Right atrium auricular region (tissue), 2 donors: ENCODE measurements around the gene ATP2A3. TPM values are rescaled to one million over a fixed set of nuclear protein-coding genes. Genes with fewer than 3 reads are reported as not detected.

Experiments
- DNase-seq: peaks from one replicate; pipeline ENCODE4 v3.0.0-alpha.2; 2019; ENCODE audit warnings: low spot score
- H3K27ac ChIP-seq, 2 donors: fragments of 200-600 bp; sonication (generic); 1 replicate in 1 of 2; 2 replicates in 1 of 2; pipeline ENCODE4 v1.5.1; 2016 to 2019
- H3K27me3 ChIP-seq, 2 donors: fragments of 200-600 bp; sonication (generic); one replicate each; pipeline versions ENCODE4 v1.5.1 to v1.6.0; 2017 to 2019
- H3K36me3 ChIP-seq: fragments of 200-600 bp; sonication (generic); one replicate; pipeline ENCODE4 v1.5.1; 2016
- H3K4me1 ChIP-seq, 2 donors: fragments of 200-600 bp; sonication (generic); one replicate each; pipeline versions ENCODE4 v1.5.1 to v1.6.0; 2017 to 2019
- H3K4me3 ChIP-seq, 2 donors: fragments of 200-600 bp; sonication (generic); 1 replicate in 1 of 2; 2 replicates in 1 of 2; pipeline ENCODE4 v1.5.1; 2017 to 2019; ENCODE audit warnings: mild to moderate bottlenecking in 1 of 2, moderate library complexity in 1 of 2
- H3K9me3 ChIP-seq, 2 donors: fragments of 200-600 bp; sonication (generic); one replicate each; pipeline ENCODE4 v1.5.1; 2019
- CTCF ChIP-seq, 2 donors: fragments of 200-600 bp; sonication (generic); IDR thresholded peaks; one replicate each; pipeline ENCODE4 v1.5.1; 2019; ENCODE audit warnings: antibody characterized with exemption in 2 of 2
- total RNA-seq, 2 donors: library from RNA; depleted of rRNA; stranded (reverse); fragments of >200 nt; gene quantifications; one replicate each; pipeline ENCODE4 v1.1.0, GENCODE V29; 2016

ATP2A3 gene
- total RNA-seq, 2 donors from 2014 or later, result 5.5 to 12.2 TPM

GRCh38 chr17:4007346-4008081, 43.3 kb upstream of the ATP2A3 start:
- no peaks in the 10 kb centered on the region for H3K27me3 ChIP-seq
- H3K4me1 ChIP-seq, result peaks cover 4 to 33% of the 10 kb centered on the region in 2 donors
- H3K4me3 ChIP-seq, result no peak overlapping the region
- H3K9me3 ChIP-seq, result no peaks in the 10 kb centered on the region
- peaks cover 46% of the 10 kb centered on the region for H3K36me3 ChIP-seq
- DNase-seq, result no peak
- TF ChIP-seq CTCF (IDR thresholded peaks at IDR 0.05), result no peak
- no peak overlapping the region for H3K27ac ChIP-seq

- no peaks in the 10 kb centered on the region for H3K27me3 ChIP-seq
- no peak overlapping the region for H3K27ac ChIP-seq
- peaks cover 39% of the 10 kb centered on the region for H3K36me3 ChIP-seq
- H3K4me1 ChIP-seq, result peaks cover 4 to 40% of the 10 kb centered on the region in 2 donors
- DNase-seq, result no peak
- TF ChIP-seq CTCF (IDR thresholded peaks at IDR 0.05), result no peak
- no peaks in the 10 kb centered on the region for H3K9me3 ChIP-seq
- no peak overlapping the region for H3K4me3 ChIP-seq
Measured at GRCh38 chr17:4006745-4007211, 42.5 kb upstream of the ATP2A3 start.

GRCh38 chr17:4006165-4006589, 41.9 kb upstream of the ATP2A3 start:
- no peak for DNase-seq
- H3K4me3 ChIP-seq, result no peak overlapping the region
- no peak for TF ChIP-seq CTCF (IDR thresholded peaks at IDR 0.05)
- peaks cover 36% of the 10 kb centered on the region for H3K36me3 ChIP-seq
- no peaks in the 10 kb centered on the region for H3K9me3 ChIP-seq
- H3K27ac ChIP-seq, result no peak overlapping the region
- peaks cover 4 to 41% of the 10 kb centered on the region in 2 donors for H3K4me1 ChIP-seq
- H3K27me3 ChIP-seq, result no peaks in the 10 kb centered on the region

- no peaks in the 10 kb centered on the region for H3K27me3 ChIP-seq
- TF ChIP-seq CTCF (IDR thresholded peaks at IDR 0.05), result no peak
- H3K4me1 ChIP-seq, result peaks cover 4 to 41% of the 10 kb centered on the region in 2 donors
- no peak for DNase-seq
- peaks cover 36% of the 10 kb centered on the region for H3K36me3 ChIP-seq
- H3K4me3 ChIP-seq, result no peak overlapping the region
- no peak overlapping the region for H3K27ac ChIP-seq
- no peaks in the 10 kb centered on the region for H3K9me3 ChIP-seq
Measured at GRCh38 chr17:4005296-4006164, 41.3 kb upstream of the ATP2A3 start.

GRCh38 chr17:4004517-4005295, 40.5 kb upstream of the ATP2A3 start:
- H3K36me3 ChIP-seq, result peaks cover 35% of the 10 kb centered on the region
- H3K27ac ChIP-seq, result no peak overlapping the region
- no peaks in the 10 kb centered on the region for H3K9me3 ChIP-seq
- no peak overlapping the region for H3K4me3 ChIP-seq
- peak; percentile 89 to 97 for TF ChIP-seq CTCF (IDR thresholded peaks at IDR 0.05)
- H3K4me1 ChIP-seq, result peaks cover 4 to 41% of the 10 kb centered on the region in 2 donors
- no peaks in the 10 kb centered on the region for H3K27me3 ChIP-seq
- no peak for DNase-seq
